Adipose tissue (tissue), 3 donors: Measurements from ENCODE around the gene AASDHPPT. TPM values are rescaled to one million over a fixed set of nuclear protein-coding genes. Genes with fewer than 3 reads are reported as not detected.
"Not testable (repeated sequence)": the region's sequence is repeated elsewhere in the genome, so short reads cannot be mapped to it uniquely, and the experiment has no call there.

Source experiments
- H3K27ac ChIP-seq: one replicate; pipeline ENCODE4 v1.5.1; 2013; ENCODE audit warnings: low read depth, low read length
- WGBS, 3 donors: extraction: QIAGEN DNeasy Blood & Tissue Kit; methylation state at CpG; one replicate each; pipeline ENCODE4 v1.1.7; 2013; 5-methylcytosine and 5-hydroxymethylcytosine counted together
- polyA plus RNA-seq, 3 donors: library from polyadenylated mRNA; stranded (reverse); fragments of 200-250 nt; gene quantifications; one replicate each; pipeline ENCODE4 v1.2.3, GENCODE V29; 2013
- donor health status: healthy with polysubstance abuse.
- donor health status: Bipolar disorder and iron deficiency.
- donor health status: healthy.

AASDHPPT gene
- polyA plus RNA-seq: 10 to 100 TPM; 12.5 to 13.6 (median 13.5) TPM

DNA sequence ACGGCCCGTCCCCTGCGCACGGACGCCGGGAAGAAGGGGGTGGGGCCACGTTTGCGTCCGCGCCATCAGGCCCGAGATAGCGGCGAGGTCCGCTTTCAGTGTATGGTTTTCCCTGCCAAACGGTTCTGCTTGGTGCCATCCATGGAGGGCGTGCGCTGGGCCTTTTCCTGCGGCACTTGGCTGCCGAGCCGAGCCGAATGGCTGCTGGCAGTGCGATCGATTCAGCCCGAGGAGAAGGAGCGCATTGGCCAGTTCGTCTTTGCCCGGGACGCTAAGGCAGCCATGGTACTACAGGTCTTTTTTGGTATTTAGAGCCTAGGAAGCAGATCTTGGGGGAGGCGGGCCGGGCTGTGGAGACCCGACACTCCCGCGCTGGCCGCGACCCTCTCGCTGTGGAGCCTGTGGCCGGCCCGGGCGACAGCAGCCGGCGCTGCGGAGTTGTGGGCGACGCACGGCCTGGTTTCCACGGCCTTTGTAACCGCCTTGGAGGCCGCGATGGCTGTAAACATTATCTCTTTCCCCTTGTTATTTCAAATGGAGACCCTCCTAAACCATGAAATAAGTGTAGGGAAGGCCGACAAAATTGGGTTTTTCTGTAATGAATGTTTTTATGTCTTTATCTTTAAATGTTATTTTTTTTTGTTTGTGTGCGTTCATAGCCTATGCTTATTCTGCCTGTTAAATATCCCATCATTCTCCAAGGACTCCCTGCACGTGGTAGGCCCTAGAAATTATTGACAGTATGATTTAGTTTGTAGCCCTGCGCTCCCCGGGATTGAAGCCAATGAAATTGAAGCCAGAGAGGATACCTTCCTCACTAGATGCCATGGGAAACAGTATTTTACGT is at the start of gene AASDHPPT:
AASDHPPT (plus strand) TSS at position 54 of the 847 bp plus-strand sequence; CDS start at position 103, 49 bp downstream.
- peak within 1 kb of the TSS; percentile 35 for H3K27ac ChIP-seq
- 0 to 1% (median 0%) methylated on average over 55 of the region's 55 CpGs for WGBS, 3 donors

DNA sequence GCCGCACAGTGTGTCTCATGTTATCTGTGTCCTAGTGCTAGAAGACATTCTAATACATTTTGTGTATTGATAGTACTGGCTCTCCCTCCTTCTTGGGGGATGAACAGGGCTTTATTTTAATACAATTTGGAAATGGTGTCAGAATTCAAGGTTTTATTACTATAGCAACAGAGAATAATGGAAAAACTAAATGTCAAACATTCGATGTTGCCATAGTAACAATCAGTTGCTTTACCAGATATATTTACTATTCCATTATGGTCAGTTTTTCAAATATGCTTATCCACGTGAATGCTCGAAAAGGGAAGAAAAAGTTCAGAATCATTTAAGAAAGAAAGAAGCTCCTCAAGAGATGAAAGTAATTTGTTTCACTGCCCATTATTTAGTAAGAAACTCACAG is 46.9 kb upstream of the AASDHPPT start:
- no peak overlapping the region for H3K27ac ChIP-seq
- 25 to 74% (median 57%) methylated on average over 4 of the region's 4 CpGs for WGBS, 3 donors

- H3K27ac ChIP-seq: no peak overlapping the region
- WGBS, 3 donors: 40 to 82% (median 53%) methylated on average over 2 of the region's 2 CpGs
Measured at GRCh38 chr11:106031202-106031810, 46.2 kb upstream of the AASDHPPT start.

DNA sequence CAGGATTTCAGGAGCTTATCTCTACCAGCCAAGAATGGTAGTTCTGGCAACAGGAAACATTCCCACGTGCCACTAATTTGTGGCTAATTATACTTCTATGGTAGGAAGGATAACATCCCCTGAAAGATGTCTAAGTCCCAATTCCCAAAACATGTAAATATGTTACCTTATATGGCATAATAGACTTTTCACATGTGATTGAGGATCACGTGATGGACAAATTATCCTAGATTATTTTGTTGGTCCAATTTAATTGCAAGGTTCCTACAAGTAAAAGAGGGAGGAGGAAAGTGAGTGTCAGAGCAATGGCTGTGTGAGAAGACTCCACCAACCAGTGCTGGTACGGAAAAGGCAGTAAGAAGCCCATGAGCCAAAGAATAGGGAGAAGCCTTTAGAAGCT is 45.5 kb upstream of the AASDHPPT start:
- H3K27ac ChIP-seq: no peak overlapping the region
- WGBS, 3 donors: 72 to 81% (median 76%) methylated on average over 3 of the region's 3 CpGs

- no peak overlapping the region for H3K27ac ChIP-seq
- 57 to 61% (median 61%) methylated on average over 2 of the region's 2 CpGs for WGBS, 3 donors
Measured at GRCh38 chr11:106032861-106033260, 44.6 kb upstream of the AASDHPPT start.

GRCh38 chr11:106043540-106043939 is 33.9 kb upstream of the AASDHPPT start:
- no peak overlapping the region for H3K27ac ChIP-seq

DNA sequence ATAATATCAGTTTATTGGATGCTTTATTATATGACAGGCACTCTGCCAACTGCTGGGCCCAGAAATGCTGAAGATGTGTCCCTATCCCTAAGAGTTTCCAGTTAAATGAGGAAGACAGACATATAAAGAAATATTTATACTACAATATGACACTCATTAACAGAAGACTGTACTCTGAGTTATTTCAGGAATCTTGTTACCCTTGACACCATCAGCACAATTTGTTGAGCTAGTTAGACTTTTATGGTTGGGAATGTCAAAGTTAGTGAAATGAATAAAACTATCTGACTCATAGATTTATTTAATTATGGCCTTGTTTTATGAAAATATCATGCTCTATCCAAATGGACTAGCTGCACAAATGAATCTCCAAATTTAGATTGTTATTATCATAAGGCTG is 29.8 kb upstream of the AASDHPPT start:
- no peak overlapping the region for H3K27ac ChIP-seq

DNA sequence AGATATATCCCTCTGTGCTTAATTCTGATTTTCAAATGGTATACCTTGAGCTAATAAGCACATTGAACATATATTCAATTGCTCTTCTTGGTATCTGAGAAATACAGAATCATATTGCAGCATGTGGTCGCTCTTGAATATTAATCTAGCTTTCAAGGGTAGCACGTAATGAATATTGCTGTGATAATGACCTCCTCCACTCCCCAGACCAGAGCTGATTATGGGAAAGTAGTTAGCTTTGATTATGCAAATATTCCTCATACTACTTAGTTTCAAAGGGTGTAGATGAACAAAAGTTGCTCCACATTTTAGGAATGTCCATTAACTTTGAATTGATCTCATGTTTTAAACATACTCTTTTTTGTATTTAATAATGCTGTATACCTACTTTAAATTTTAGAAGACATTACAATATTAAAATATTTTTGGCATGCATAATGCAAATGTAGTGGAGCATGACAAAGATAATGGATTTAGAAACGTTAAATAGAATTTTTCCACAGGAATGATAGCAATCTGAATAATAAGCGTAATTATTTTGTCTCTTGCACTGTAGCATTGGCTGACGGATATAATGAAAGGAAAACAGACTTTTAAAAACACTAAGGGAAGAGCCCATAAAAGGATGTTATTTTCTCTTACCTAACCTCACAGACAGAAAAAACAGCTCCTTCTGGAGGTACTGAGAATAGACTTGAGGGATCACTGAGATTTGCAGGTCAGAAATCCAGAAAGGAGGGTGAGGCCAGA is 27.6 kb upstream of the AASDHPPT start:
- no peak overlapping the region for H3K27ac ChIP-seq
- WGBS, 3 donors: 79 to 81% (median 79%) methylated on average over 5 of the region's 5 CpGs

GRCh38 chr11:106051103-106051502 is 26.4 kb upstream of the AASDHPPT start:
- no peak overlapping the region for H3K27ac ChIP-seq
- WGBS, 3 donors: 41 to 88% (median 76%) methylated on average over 2 of the region's 2 CpGs

DNA sequence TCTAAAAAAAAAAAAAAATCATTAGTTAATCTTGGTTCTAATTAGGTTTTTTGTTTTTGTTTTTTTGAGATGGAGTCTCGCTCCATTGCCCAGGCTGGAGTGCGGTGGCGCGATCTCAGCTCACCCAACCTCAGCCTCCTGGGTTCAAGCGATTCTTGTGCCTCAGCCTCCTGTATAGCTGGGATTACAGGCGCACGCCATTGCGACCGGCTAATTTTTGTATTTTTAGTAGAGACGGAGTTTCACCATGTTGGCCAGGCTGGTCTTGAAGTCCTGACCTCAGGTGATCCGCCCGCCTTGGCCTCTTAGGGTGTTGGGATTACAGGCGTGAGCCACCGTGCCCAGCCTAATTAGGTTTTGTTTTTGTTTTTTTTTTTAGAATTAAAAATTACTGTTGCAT is 19.1 kb upstream of the AASDHPPT start:
- 92 to 98% (median 98%) methylated on average over 14 of the region's 14 CpGs for WGBS, 3 donors
- not testable (repeated sequence) for H3K27ac ChIP-seq

DNA sequence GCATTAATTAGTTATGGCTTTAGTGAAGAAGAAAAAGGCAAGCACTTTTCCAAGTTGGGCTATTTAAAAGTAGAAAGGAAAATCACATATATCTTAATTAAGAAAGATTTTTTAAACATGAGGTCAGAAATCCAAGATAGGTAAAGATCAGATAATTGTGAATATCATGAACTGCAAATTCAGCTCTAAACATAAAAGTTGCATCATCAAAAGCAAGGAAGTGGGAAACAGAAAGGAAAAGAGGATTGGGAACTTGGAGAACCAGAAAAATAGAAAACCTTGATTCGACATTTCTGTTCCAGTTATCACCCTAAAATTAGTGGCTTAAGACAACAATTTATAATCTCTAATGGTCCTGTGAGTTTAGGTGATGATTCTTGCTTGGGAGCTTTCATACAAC is 17.8 kb upstream of the AASDHPPT start:
- 93 to 97% (median 94%) methylated on average over 1 of the region's 1 CpG for WGBS, 3 donors
- no peak overlapping the region for H3K27ac ChIP-seq

- H3K27ac ChIP-seq: no peak overlapping the region
Measured at GRCh38 chr11:106061249-106061784, 16.1 kb upstream of the AASDHPPT start.

DNA sequence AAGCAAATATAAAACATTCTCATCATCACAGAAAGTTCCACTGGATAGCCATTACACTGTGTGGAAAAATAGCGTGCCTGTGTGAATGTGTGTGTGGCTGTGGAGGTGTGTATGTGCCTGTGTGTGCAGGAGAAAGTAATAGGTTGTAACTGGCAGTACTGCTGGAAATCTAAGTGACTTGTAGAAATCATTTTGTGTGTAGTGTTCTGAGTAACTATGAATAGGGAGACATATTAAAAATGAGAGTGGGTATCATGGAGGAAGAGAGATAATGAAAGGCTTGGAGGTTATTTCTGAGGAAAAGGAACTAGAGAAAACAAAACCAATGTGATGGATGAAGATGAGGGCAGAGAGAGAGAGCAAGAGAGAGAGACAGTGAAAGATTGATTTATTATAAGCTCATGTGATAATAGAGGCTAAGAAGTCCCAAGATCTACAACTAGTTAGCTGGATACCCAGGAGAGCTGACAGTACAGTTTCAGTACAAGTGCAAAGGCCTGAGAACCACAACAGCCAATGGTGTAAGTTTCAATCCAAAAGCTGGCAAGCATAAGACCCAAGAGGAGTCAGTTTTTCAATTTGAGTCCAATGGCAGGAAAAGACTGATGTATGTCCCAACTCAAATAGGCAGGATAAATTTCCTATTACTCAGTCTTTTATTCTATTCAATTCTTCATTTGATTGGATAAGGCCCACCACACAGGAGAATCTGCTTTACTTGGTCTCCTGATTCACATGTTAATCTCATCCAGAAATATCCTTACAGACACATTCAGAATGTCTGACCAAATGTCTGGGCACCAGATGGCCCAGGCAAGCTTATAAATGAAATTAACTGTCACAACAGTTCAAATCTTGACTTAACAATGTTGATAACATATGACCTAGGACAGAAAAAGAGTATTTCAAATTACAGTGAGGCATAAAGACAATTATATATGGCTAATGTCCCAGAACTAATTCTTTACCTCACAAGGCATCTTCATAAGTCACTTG is 15.2 kb upstream of the AASDHPPT start:
- 95 to 100% (median 97%) methylated on average over 1 of the region's 1 CpG for WGBS, 3 donors
- no peak overlapping the region for H3K27ac ChIP-seq

DNA sequence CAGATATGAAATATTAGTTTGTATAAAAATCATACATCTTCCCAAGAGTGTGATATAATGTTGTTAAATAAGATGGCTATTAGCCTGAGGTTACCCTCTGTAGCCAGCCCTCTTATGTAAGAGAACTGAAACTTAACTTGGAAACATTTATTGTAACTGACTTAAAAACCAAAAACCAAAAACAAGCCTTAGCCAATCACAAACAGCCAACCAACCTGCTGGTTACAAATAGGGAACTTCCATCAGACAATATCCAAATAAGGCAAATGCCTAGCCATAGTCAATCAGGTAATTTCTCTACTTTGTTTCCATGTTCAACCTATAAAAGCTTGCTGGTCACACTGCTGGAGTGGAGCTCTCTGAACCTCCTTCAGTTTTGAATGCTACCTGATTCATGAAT is 14.5 kb upstream of the AASDHPPT start:
- H3K27ac ChIP-seq: no peak overlapping the region

GRCh38 chr11:106070606-106071005 is 6.9 kb upstream of the AASDHPPT start:
- no peak overlapping the region for H3K27ac ChIP-seq
- 87 to 95% (median 88%) methylated on average over 3 of the region's 3 CpGs for WGBS, 3 donors

DNA sequence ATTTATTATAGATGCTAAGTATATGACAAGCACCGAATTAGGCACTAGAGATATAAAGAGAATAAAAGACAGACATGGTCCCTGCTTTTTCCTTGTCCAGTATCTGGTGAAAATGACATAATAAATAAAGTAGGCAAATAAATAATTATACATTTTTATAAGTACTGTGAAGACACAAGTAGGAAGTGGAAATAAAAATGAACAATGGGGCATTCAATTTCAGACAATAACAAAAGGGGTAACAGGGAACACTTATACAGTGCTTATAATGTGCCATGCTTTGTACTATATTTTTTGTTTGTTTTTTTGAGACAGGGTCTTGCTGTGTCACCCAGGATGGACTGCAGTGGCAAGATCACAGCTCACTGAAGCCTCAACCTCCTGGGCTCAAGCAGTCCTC is 4.7 kb upstream of the AASDHPPT start:
- no peak overlapping the region for H3K27ac ChIP-seq
- WGBS, 3 donors: 82 to 93% (median 90%) methylated on average over 1 of the region's 1 CpG

GRCh38 chr11:106076171-106076918 is 1.1 kb upstream of the AASDHPPT start:
- no peak overlapping the region for H3K27ac ChIP-seq
- WGBS, 3 donors: 7 to 15% (median 12%) methylated on average over 19 of the region's 19 CpGs
